GM19035 (cell line): ENCODE results near the gene FRMD3.

Experiments
- ATAC-seq: cut with Tn5 transposase; IDR thresholded peaks from one replicate; pipeline ENCODE4 v1.9.1; 2021; ENCODE audit not compliant: unreplicated experiment

FRMD3 gene

GRCh38 chr9:83538172-83538889 lies at the start of gene FRMD3:
FRMD3 (minus strand) TSS chr9:83538401; CDS start chr9:83538231, 170 bp downstream.
- ATAC-seq, result peak; percentile 54

- no peak for ATAC-seq
These were observed 46.8 kb upstream of the FRMD3 start for GRCh38 chr9:83584995-83585394.

- no peak for ATAC-seq
These were observed 45.2 kb upstream of the FRMD3 start for GRCh38 chr9:83583151-83584014.

- ATAC-seq, result no peak
These were observed 43.8 kb upstream of the FRMD3 start for GRCh38 chr9:83582029-83582428.

- ATAC-seq, result no peak
These were observed 36.3 kb upstream of the FRMD3 start for GRCh38 chr9:83574482-83574881.

GRCh38 chr9:83572524-83572923 lies 34.3 kb upstream of the FRMD3 start:
- no peak for ATAC-seq

GRCh38 chr9:83570359-83570758 lies 32.2 kb upstream of the FRMD3 start:
- ATAC-seq, result no peak

- ATAC-seq, result no peak
These were observed 31.1 kb upstream of the FRMD3 start for GRCh38 chr9:83569326-83569725.

- no peak for ATAC-seq
These were observed 25.2 kb upstream of the FRMD3 start for GRCh38 chr9:83563360-83563759.

GRCh38 chr9:83560169-83560826 lies 22.1 kb upstream of the FRMD3 start:
- ATAC-seq, result no peak

- no peak for ATAC-seq
These were observed 19.6 kb upstream of the FRMD3 start for GRCh38 chr9:83557771-83558170.

- ATAC-seq, result no peak
These were observed 19.1 kb upstream of the FRMD3 start for GRCh38 chr9:83557317-83557716.

- no peak for ATAC-seq
These were observed 16.1 kb upstream of the FRMD3 start for GRCh38 chr9:83554278-83554677.

- ATAC-seq, result peak; percentile 91
These were observed 5.9 kb upstream of the FRMD3 start for GRCh38 chr9:83544002-83544698.

GRCh38 chr9:83538890-83539238 lies 663 bp upstream of the FRMD3 start:
- no peak for ATAC-seq

GRCh38 chr9:83537331-83538171 lies 650 bp downstream of the FRMD3 start:
- no peak for ATAC-seq

GRCh38 chr9:83536332-83536731 lies 1.9 kb downstream of the FRMD3 start:
- ATAC-seq, result no peak

GRCh38 chr9:83535736-83536135 lies 2.5 kb downstream of the FRMD3 start:
- ATAC-seq, result no peak

- ATAC-seq, result no peak
These were observed 4.9 kb downstream of the FRMD3 start for GRCh38 chr9:83533296-83533695.

GRCh38 chr9:83526901-83527300 lies 11.3 kb downstream of the FRMD3 start:
- no peak for ATAC-seq
